HG03039 (cell line): ENCODE measurements around the gene CIDEA.
"Not testable (repeated sequence)": the region's sequence is repeated elsewhere in the genome, so short reads cannot be mapped to it uniquely, and the experiment has no call there.

Experiments
- ATAC-seq: cut with Tn5 transposase; IDR thresholded peaks from one replicate; pipeline ENCODE4 v1.9.1; 2021; ENCODE audit warnings: mild to moderate bottlenecking, moderate library complexity; ENCODE audit not compliant: unreplicated experiment

CIDEA gene

GRCh38 chr18:12254136-12254819 lies at the start of gene CIDEA:
TSS of gene CIDEA (plus strand) at chr18:12254361. CDS start at chr18:12254384, 23 bp downstream.
- no peak for ATAC-seq

GRCh38 chr18:12208296-12209153 lies 45.6 kb upstream of the CIDEA start:
- ATAC-seq = not testable (repeated sequence)

GRCh38 chr18:12212308-12212707 lies 41.9 kb upstream of the CIDEA start:
- not testable (repeated sequence) for ATAC-seq

GRCh38 chr18:12214296-12215005 lies 39.7 kb upstream of the CIDEA start:
- not testable (repeated sequence) for ATAC-seq

GRCh38 chr18:12216471-12216870 lies 37.7 kb upstream of the CIDEA start:
- not testable (repeated sequence) for ATAC-seq

- ATAC-seq = not testable (repeated sequence)
Observed at GRCh38 chr18:12218603-12219002, 35.6 kb upstream of the CIDEA start.

GRCh38 chr18:12222041-12222440 lies 32.1 kb upstream of the CIDEA start:
- not testable (repeated sequence) for ATAC-seq

- ATAC-seq = not testable (repeated sequence)
Observed at GRCh38 chr18:12223326-12223725, 30.8 kb upstream of the CIDEA start.

GRCh38 chr18:12226807-12227206 lies 27.4 kb upstream of the CIDEA start:
- ATAC-seq = not testable (repeated sequence)

- not testable (repeated sequence) for ATAC-seq
Observed at GRCh38 chr18:12227399-12228186, 26.6 kb upstream of the CIDEA start.

- ATAC-seq = not testable (repeated sequence)
Observed at GRCh38 chr18:12228308-12228707, 25.9 kb upstream of the CIDEA start.

- ATAC-seq = not testable (repeated sequence)
Observed at GRCh38 chr18:12230561-12230960, 23.6 kb upstream of the CIDEA start.

GRCh38 chr18:12231040-12231882 lies 22.9 kb upstream of the CIDEA start:
- no peak for ATAC-seq

GRCh38 chr18:12231986-12232385 lies 22.2 kb upstream of the CIDEA start:
- ATAC-seq = no peak

GRCh38 chr18:12233378-12233777 lies 20.8 kb upstream of the CIDEA start:
- ATAC-seq = no peak

- no peak for ATAC-seq
Observed at GRCh38 chr18:12234451-12235190, 19.5 kb upstream of the CIDEA start.

- ATAC-seq = no peak
Observed at GRCh38 chr18:12236141-12236540, 18.0 kb upstream of the CIDEA start.

- ATAC-seq = peak; percentile 83
Observed at GRCh38 chr18:12236934-12237832, 17.0 kb upstream of the CIDEA start.
